Nephron progenitor cell (in vitro differentiated cells): ENCODE measurements around the gene NAPB.

Experiments used
- DNase-seq: peaks from one replicate; pipeline ENCODE4 v3.0.0; 2021
- H3K27ac Mint-ChIP-seq: 2 replicates; pipeline ENCODE4 v1.8.0; 2021; ENCODE audit warnings: mild to moderate bottlenecking, moderate library complexity, mixed read lengths
- H3K27me3 Mint-ChIP-seq: 2 replicates; pipeline ENCODE4 v1.8.0; 2021; ENCODE audit warnings: mild to moderate bottlenecking, low read depth, mixed read lengths; ENCODE audit not compliant: poor library complexity
- H3K36me3 Mint-ChIP-seq: 2 replicates; pipeline ENCODE4 v1.8.0; 2021; ENCODE audit warnings: low read depth, mixed read lengths
- H3K4me1 Mint-ChIP-seq: 2 replicates; pipeline ENCODE4 v1.8.0; 2021; ENCODE audit warnings: mixed read lengths
- H3K4me3 Mint-ChIP-seq: 2 replicates; pipeline ENCODE4 v1.8.0; 2021; ENCODE audit warnings: mild to moderate bottlenecking, moderate library complexity, mixed read lengths
- H3K9me3 Mint-ChIP-seq: 2 replicates; pipeline ENCODE4 v1.8.0; 2021; ENCODE audit warnings: mild to moderate bottlenecking, moderate library complexity, mixed read lengths
- CTCF ChIP-seq: fragments of 200-600 bp; sonication (generic); IDR thresholded peaks from 2 replicates; pipeline ENCODE4 v1.5.0; 2021; ENCODE audit warnings: antibody characterized with exemption

The NAPB gene

GRCh38 chr20:23450877-23451276, 29.6 kb upstream of the NAPB start:
- Mint-ChIP-seq H3K27me3 (no peaks in the 10 kb centered on the region), H3K36me3 (no peaks in the 10 kb centered on the region), H3K27ac (no peak overlapping the region), H3K4me3 (no peak overlapping the region), H3K4me1 (peaks cover 10% of the 10 kb centered on the region), H3K9me3 (peaks cover 2% of the 10 kb centered on the region)
- TF ChIP-seq CTCF = no peak
- no peak for DNase-seq

GRCh38 chr20:23449421-23449820, 28.1 kb upstream of the NAPB start:
- H3K4me3 Mint-ChIP-seq = no peak overlapping the region
- no peaks in the 10 kb centered on the region for H3K9me3 Mint-ChIP-seq
- no peak for DNase-seq
- TF ChIP-seq CTCF = no peak
- H3K4me1 Mint-ChIP-seq = peaks cover 10% of the 10 kb centered on the region
- H3K27me3 Mint-ChIP-seq = no peaks in the 10 kb centered on the region
- no peak overlapping the region for H3K27ac Mint-ChIP-seq
- no peaks in the 10 kb centered on the region for H3K36me3 Mint-ChIP-seq

GRCh38 chr20:23448167-23448566, 26.9 kb upstream of the NAPB start:
- H3K27me3 Mint-ChIP-seq = no peaks in the 10 kb centered on the region
- no peak overlapping the region for H3K27ac Mint-ChIP-seq
- TF ChIP-seq CTCF = no peak
- H3K9me3 Mint-ChIP-seq = no peaks in the 10 kb centered on the region
- no peaks in the 10 kb centered on the region for H3K36me3 Mint-ChIP-seq
- peaks cover 10% of the 10 kb centered on the region for H3K4me1 Mint-ChIP-seq
- no peak for DNase-seq
- no peak overlapping the region for H3K4me3 Mint-ChIP-seq

- Mint-ChIP-seq H3K4me1 (peaks cover 8% of the 10 kb centered on the region), H3K27me3 (peaks cover 3% of the 10 kb centered on the region), H3K9me3 (no peaks in the 10 kb centered on the region), H3K27ac (no peak overlapping the region), H3K4me3 (no peak overlapping the region), H3K36me3 (no peaks in the 10 kb centered on the region)
- TF ChIP-seq CTCF = peak; percentile 36
- DNase-seq = peak; percentile 45
These were observed 25.2 kb upstream of the NAPB start for GRCh38 chr20:23446505-23446904.

GRCh38 chr20:23445596-23446217, 24.4 kb upstream of the NAPB start:
- H3K27me3 Mint-ChIP-seq = peaks cover 8% of the 10 kb centered on the region
- H3K27ac Mint-ChIP-seq = no peak overlapping the region
- DNase-seq = no peak
- TF ChIP-seq CTCF = no peak
- peaks cover 8% of the 10 kb centered on the region for H3K4me1 Mint-ChIP-seq
- no peaks in the 10 kb centered on the region for H3K9me3 Mint-ChIP-seq
- H3K36me3 Mint-ChIP-seq = no peaks in the 10 kb centered on the region
- H3K4me3 Mint-ChIP-seq = no peak overlapping the region

GRCh38 chr20:23444859-23445258, 23.6 kb upstream of the NAPB start:
- Mint-ChIP-seq H3K4me1 (peaks cover 8% of the 10 kb centered on the region), H3K36me3 (no peaks in the 10 kb centered on the region), H3K9me3 (no peaks in the 10 kb centered on the region), H3K27ac (no peak overlapping the region), H3K4me3 (no peak overlapping the region), H3K27me3 (peaks cover 14% of the 10 kb centered on the region)
- TF ChIP-seq CTCF = no peak
- DNase-seq = no peak
